Stomach (tissue), 4 donors: ENCODE results near the gene SVOP.

Source experiments
- POLR2A ChIP-seq, 4 donors: fragments of 450-650 bp; IDR thresholded peaks; one replicate each; pipeline ENCODE4 v1.6.1; 2016; ENCODE audit warnings: antibody characterized with exemption in 4 of 4, control low read depth in 2 of 4, mild to moderate bottlenecking in 1 of 4, moderate library complexity in 1 of 4
- POLR2AphosphoS5 ChIP-seq, 3 donors: sonication (generic); formaldehyde crosslinking; IDR thresholded peaks; one replicate each; pipeline ENCODE4 v1.6.1; 2016; ENCODE audit warnings: antibody characterized with exemption in 3 of 3
- TF ChIP-seq, protein P1 (sequence below), 7 experiments: fragments of 450-650 bp in 4 of 7; fragments of 200-600 bp in 3 of 7; sonication (generic) in 3 of 7; IDR thresholded peaks; one replicate each; pipeline ENCODE4 v1.5.1; 2016 to 2019; ENCODE audit warnings: antibody characterized with exemption in 7 of 7, control low read depth in 2 of 7, mild to moderate bottlenecking in 1 of 7

DNA sequence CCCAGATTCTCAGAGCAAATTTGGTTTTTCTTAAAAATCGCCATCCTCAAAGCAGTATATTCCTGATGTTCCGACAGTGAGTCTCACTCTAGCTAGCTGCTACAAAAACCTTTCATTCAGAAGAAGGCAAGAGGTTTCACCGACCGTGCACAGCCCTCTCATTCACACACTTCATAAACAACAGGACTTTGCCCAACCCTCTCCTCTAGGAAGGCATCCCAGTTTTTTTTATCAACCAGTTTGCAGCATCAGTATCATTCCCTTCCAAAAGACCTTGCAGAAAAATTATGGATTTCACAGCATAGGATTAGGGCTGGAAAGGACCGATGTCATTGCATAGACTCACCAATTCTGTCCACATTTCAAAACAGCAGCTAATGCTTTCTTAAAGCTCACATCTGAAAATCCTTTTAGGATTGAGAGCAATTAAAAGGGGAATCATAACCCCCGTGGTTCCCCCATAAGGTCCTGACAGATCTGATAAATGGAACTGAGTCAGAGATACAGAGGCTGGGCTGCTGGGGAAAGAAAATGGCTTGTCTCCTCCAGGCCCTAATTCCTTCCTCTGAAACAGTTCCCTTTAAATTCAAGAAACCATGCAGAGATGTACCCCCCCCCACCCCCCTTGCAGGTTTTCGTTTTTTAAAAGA is 597 bp downstream of the SVOP start:
- TF ChIP-seq, protein P1, sequence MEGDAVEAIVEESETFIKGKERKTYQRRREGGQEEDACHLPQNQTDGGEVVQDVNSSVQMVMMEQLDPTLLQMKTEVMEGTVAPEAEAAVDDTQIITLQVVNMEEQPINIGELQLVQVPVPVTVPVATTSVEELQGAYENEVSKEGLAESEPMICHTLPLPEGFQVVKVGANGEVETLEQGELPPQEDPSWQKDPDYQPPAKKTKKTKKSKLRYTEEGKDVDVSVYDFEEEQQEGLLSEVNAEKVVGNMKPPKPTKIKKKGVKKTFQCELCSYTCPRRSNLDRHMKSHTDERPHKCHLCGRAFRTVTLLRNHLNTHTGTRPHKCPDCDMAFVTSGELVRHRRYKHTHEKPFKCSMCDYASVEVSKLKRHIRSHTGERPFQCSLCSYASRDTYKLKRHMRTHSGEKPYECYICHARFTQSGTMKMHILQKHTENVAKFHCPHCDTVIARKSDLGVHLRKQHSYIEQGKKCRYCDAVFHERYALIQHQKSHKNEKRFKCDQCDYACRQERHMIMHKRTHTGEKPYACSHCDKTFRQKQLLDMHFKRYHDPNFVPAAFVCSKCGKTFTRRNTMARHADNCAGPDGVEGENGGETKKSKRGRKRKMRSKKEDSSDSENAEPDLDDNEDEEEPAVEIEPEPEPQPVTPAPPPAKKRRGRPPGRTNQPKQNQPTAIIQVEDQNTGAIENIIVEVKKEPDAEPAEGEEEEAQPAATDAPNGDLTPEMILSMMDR (IDR thresholded peaks at IDR 0.05), result no peak
- TF ChIP-seq POLR2AphosphoS5 (IDR thresholded peaks at IDR 0.05), result no peak
- TF ChIP-seq POLR2A (IDR thresholded peaks at IDR 0.05), result no peak
